SK-N-SH (cell line): Measurements from ENCODE around the gene RMI1. TPM values are rescaled to one million over a fixed set of nuclear protein-coding genes. Genes with fewer than 3 reads are reported as not detected.

Experiments used
- CTCF ChIA-PET: fragments of 300-600, 350-600 bp; formaldehyde crosslinking; extraction: SDS; loops from one replicate; lab custom pipeline; 2021; lab: Yijun Ruan, JAX
- POLR2A ChIA-PET: fragments of 350-600 bp; sonication (Branson Sonifier 250); formaldehyde crosslinking; extraction: SDS; loops from one replicate; lab custom pipeline; 2020; ENCODE audit warnings: antibody characterized with exemption, inconsistent platforms; lab: Yijun Ruan, JAX
- DNase-seq: peaks from one replicate; pipeline ENCODE4 v3.0.0; 2012
- H2AFZ ChIP-seq: fragments of 200-600 bp; sonication (generic); 2 replicates; pipeline ENCODE4 v1.8.1; 2016; ENCODE audit warnings: antibody characterized with exemption, mild to moderate bottlenecking, low read depth
- H3F3A ChIP-seq: fragments of 200-600 bp; sonication (generic); replicated peaks from 2 replicates; pipeline ENCODE3; 2016; ENCODE audit warnings: antibody characterized with exemption, mild to moderate bottlenecking; ENCODE audit not compliant: insufficient read depth
- H3K27ac ChIP-seq, 2 experiments: fragments of 200-500 bp in 1 of 2; fragments of 200-600 bp in 1 of 2; sonication (Bioruptor generic) in 1 of 2; sonication (generic), shearing (Covaris generic) in 1 of 2; 2 replicates each; pipeline versions ENCODE4 v1.5.1 to v1.6.1; 2014 to 2016; ENCODE audit warnings: low read depth in 2 of 2, inconsistent platforms in 1 of 2, low read length in 1 of 2, mild to moderate bottlenecking in 1 of 2, mixed read lengths in 1 of 2
- H3K27me3 ChIP-seq: fragments of 200-600 bp; sonication (generic), shearing (Covaris generic); 2 replicates; pipeline ENCODE4 v1.6.1; 2016; ENCODE audit warnings: mixed run types; ENCODE audit not compliant: insufficient read depth
- H3K36me3 ChIP-seq, 2 experiments: fragments of 200-500 bp in 1 of 2; fragments of 200-600 bp in 1 of 2; sonication (Bioruptor generic) in 1 of 2; sonication (generic) in 1 of 2; replicated peaks in 1 of 2; 2 replicates each; pipeline versions ENCODE3 to v1.5.1; 2014 to 2016; ENCODE audit warnings: low read length in 1 of 2, mild to moderate bottlenecking in 1 of 2; ENCODE audit not compliant: insufficient read depth in 2 of 2, control insufficient read depth in 1 of 2
- H3K4me1 ChIP-seq, 2 experiments: fragments of 200-500 bp in 1 of 2; fragments of 200-600 bp in 1 of 2; sonication (Bioruptor generic) in 1 of 2; sonication (generic), shearing (Covaris generic) in 1 of 2; 2 replicates each; pipeline versions ENCODE4 v1.5.1 to v1.6.1; 2014 to 2016; ENCODE audit warnings: low read depth in 1 of 2, low read length in 1 of 2, mixed run types in 1 of 2; ENCODE audit not compliant: insufficient read depth in 2 of 2, control insufficient read depth in 1 of 2
- H3K4me2 ChIP-seq: fragments of 200-600 bp; sonication (generic), shearing (Covaris generic); 2 replicates; pipeline ENCODE4 v1.6.1; 2017; ENCODE audit warnings: mixed run types
- H3K4me3 ChIP-seq, 2 experiments: fragments of 200-500 bp in 1 of 2; fragments of 200-600 bp in 1 of 2; sonication (Bioruptor generic) in 1 of 2; sonication (generic), shearing (Covaris generic) in 1 of 2; 2 replicates each; pipeline versions ENCODE4 v1.5.1 to v1.8.1; 2014 to 2016; ENCODE audit warnings: low read depth in 2 of 2, inconsistent platforms in 1 of 2, low read length in 1 of 2, mild to moderate bottlenecking in 1 of 2, mixed read lengths in 1 of 2, moderate library complexity in 1 of 2
- H3K79me2 ChIP-seq: fragments of 200-600 bp; sonication (generic); 2 replicates; pipeline ENCODE4 v1.8.1; 2017; ENCODE audit warnings: mild to moderate bottlenecking; ENCODE audit not compliant: insufficient read depth
- H3K9ac ChIP-seq: fragments of 200-600 bp; sonication (generic); 2 replicates; pipeline ENCODE4 v1.6.1; 2017; ENCODE audit warnings: mixed run types
- H3K9me2 ChIP-seq: fragments of 200-600 bp; sonication (generic); 2 replicates; pipeline ENCODE4 v1.6.1; 2017; ENCODE audit warnings: mixed run types
- H3K9me3 ChIP-seq: fragments of 200-600 bp; sonication (generic); 2 replicates; pipeline ENCODE4 v1.6.1; 2017; ENCODE audit warnings: mixed run types, mild to moderate bottlenecking, moderate library complexity
- H4K20me1 ChIP-seq: fragments of 200-600 bp; sonication (generic); 2 replicates; pipeline ENCODE4 v1.6.1; 2017; ENCODE audit warnings: mild to moderate bottlenecking, mixed run types; ENCODE audit not compliant: insufficient read depth
- CHD2 ChIP-seq: fragments of 150-350 bp; IDR thresholded peaks from 2 replicates; pipeline ENCODE4 v1.6.1; 2018; ENCODE audit warnings: low read length; ENCODE audit not compliant: partially characterized antibody
- EZH2phosphoT487 ChIP-seq: fragments of 200-600 bp; sonication (generic); IDR thresholded peaks from 2 replicates; pipeline ENCODE4 v1.6.1; 2017; ENCODE audit warnings: low read depth, mixed run types, mild to moderate bottlenecking, antibody characterized with exemption, moderate library complexity, borderline replicate concordance
- GATA2 ChIP-seq: sonication (generic); formaldehyde crosslinking; IDR thresholded peaks from 2 replicates; pipeline ENCODE4 v1.5.0; 2020; ENCODE audit warnings: mild to moderate bottlenecking, missing genetic modification reagents
- MEF2A ChIP-seq: IDR thresholded peaks from 2 replicates; pipeline ENCODE4 v1.4.0; 2012; ENCODE audit warnings: low read depth, borderline replicate concordance
- POLR2AphosphoS5 ChIP-seq: IDR thresholded peaks from 2 replicates; pipeline ENCODE4 v1.6.1; 2012; ENCODE audit warnings: low read depth, low read length
- SIN3A ChIP-seq: IDR thresholded peaks from 2 replicates; pipeline ENCODE4 v1.6.1; 2012; ENCODE audit warnings: low read depth, mild to moderate bottlenecking, low read length, moderate library complexity, borderline replicate concordance
- SMC3 ChIP-seq: IDR thresholded peaks from 2 replicates; pipeline ENCODE4 v1.6.1; 2012; ENCODE audit warnings: low read depth, low read length, improper control_type of control experiment
- TAF1 ChIP-seq: IDR thresholded peaks from 2 replicates; pipeline ENCODE4 v1.6.1; 2012; ENCODE audit warnings: low read depth, mild to moderate bottlenecking, low read length, moderate library complexity, borderline replicate concordance
- TEAD4 ChIP-seq: IDR thresholded peaks from 2 replicates; pipeline ENCODE4 v1.4.0; 2012; ENCODE audit warnings: mild to moderate bottlenecking, borderline replicate concordance; ENCODE audit not compliant: insufficient read depth
- WGBS: methylation state at CpG from one replicate; pipeline ENCODE4 v1.1.6; 2017; ENCODE audit warnings: low lambda C conversion rate; 5-methylcytosine and 5-hydroxymethylcytosine counted together
- polyA plus RNA-seq, 3 experiments: library from polyadenylated mRNA; depleted of rRNA; stranded (reverse); fragments of >200 nt; gene quantifications; 2 replicates each; pipeline ENCODE4 v1.2.3, GENCODE V29; 2012
- TF ChIP-seq, protein P1 (sequence below): fragments of 200-600 bp; sonication (generic); IDR thresholded peaks from 2 replicates; pipeline ENCODE4 v1.6.1; 2017; ENCODE audit warnings: antibody characterized with exemption, mild to moderate bottlenecking, moderate library complexity
- TF ChIP-seq, protein P2 (sequence below): IDR thresholded peaks from 2 replicates; pipeline ENCODE4 v1.4.0; 2012; ENCODE audit warnings: low read depth, borderline replicate concordance
- TF ChIP-seq, protein P3 (sequence below): IDR thresholded peaks from 2 replicates; pipeline ENCODE4 v1.6.1; 2012; ENCODE audit warnings: mild to moderate bottlenecking, low read depth, low read length, moderate library complexity
- TF ChIP-seq, protein P4 (sequence below): IDR thresholded peaks from 2 replicates; pipeline ENCODE4 v1.4.0; 2012; ENCODE audit warnings: low read depth, borderline replicate concordance
- TF ChIP-seq, protein P5 (sequence below): fragments of 150-350 bp; IDR thresholded peaks from 2 replicates; pipeline ENCODE4 v1.6.1; 2017; ENCODE audit warnings: antibody characterized with exemption, low read length, low read depth, borderline replicate concordance

RMI1 gene
- polyA plus RNA-seq, 1 of the 3 experiments (the other 2 are of a cell fraction): 1.0 TPM

DNA sequence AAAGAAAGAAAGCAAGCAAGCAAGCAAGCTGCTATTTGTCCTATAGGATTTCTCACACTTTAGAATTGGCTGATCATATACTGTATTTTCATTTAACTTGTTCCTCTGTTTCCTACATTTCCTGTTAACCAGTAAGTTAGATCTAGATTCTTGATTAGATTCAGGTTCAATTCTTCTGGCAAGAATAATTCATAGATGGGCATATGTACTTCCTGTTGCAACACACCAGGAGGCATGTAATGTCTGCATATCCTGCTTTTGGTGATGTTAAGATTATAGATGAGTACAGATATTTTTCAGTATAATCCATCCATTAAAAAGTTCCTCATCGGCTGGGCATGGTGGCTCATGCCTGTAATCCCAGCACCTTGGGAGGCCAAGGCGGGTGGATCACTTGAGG lies 48.6 kb upstream of the RMI1 start:
- H3K4me1 ChIP-seq: peaks cover 2 to 32% of the 10 kb centered on the region in 2 experiments; a peak in 2 of 4 replicates
- 61% methylated on average over 2 of the region's 2 CpGs for WGBS
- no peak overlapping the region for H2AFZ ChIP-seq
- DNase-seq: no peak
- no peaks in the 10 kb centered on the region for H3K79me2 ChIP-seq
- H3K4me2 ChIP-seq: no peak overlapping the region
- H4K20me1 ChIP-seq: no peaks in the 10 kb centered on the region
- H3K27me3 ChIP-seq: no peaks in the 10 kb centered on the region
- peaks cover 13% of the 10 kb centered on the region for H3F3A ChIP-seq
- H3K9me2 ChIP-seq: no peaks in the 10 kb centered on the region
- CTCF ChIA-PET: interaction anchor here (1.5 to 6.3 kb wide), 3 partner anchors 11 to 383 kb away, joined by 4 to 69 read pairs (median 11); partner anchors contain the start of gene KIF27
- POLR2A ChIA-PET: no interaction called here
- no peak overlapping the region for H3K27ac ChIP-seq
- no peak overlapping the region for H3K9ac ChIP-seq
- TF ChIP-seq SMC3: no peak
- TF ChIP-seq, protein P1, sequence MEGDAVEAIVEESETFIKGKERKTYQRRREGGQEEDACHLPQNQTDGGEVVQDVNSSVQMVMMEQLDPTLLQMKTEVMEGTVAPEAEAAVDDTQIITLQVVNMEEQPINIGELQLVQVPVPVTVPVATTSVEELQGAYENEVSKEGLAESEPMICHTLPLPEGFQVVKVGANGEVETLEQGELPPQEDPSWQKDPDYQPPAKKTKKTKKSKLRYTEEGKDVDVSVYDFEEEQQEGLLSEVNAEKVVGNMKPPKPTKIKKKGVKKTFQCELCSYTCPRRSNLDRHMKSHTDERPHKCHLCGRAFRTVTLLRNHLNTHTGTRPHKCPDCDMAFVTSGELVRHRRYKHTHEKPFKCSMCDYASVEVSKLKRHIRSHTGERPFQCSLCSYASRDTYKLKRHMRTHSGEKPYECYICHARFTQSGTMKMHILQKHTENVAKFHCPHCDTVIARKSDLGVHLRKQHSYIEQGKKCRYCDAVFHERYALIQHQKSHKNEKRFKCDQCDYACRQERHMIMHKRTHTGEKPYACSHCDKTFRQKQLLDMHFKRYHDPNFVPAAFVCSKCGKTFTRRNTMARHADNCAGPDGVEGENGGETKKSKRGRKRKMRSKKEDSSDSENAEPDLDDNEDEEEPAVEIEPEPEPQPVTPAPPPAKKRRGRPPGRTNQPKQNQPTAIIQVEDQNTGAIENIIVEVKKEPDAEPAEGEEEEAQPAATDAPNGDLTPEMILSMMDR: no peak
- TF ChIP-seq, protein P2, sequence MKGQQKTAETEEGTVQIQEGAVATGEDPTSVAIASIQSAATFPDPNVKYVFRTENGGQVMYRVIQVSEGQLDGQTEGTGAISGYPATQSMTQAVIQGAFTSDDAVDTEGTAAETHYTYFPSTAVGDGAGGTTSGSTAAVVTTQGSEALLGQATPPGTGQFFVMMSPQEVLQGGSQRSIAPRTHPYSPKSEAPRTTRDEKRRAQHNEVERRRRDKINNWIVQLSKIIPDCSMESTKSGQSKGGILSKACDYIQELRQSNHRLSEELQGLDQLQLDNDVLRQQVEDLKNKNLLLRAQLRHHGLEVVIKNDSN: no peak
- TF ChIP-seq, all 33 proteins: peak for 0
- no peak overlapping the region for H3K4me3 ChIP-seq
- no peaks in the 10 kb centered on the region for H3K36me3 ChIP-seq
- no peaks in the 10 kb centered on the region for H3K9me3 ChIP-seq

DNA sequence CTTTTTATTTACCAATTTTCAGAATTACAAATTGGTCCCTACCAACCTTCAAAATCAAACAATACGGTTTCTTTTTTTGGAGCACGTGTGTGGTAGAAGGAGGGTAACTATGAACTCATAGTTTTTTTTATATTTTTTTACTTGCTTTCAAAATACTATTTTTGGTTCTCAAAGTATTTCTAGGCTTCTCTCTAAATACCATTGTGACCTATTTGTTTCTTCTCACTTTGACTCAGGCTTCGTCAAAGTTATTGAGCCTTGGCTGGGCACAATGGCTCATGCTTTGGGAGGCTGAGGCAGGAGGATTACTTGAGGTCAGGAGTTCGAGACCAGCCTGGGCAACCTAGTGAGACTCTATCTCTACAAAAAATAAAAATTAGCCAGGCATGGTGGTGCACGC lies 47.8 kb upstream of the RMI1 start:
- no peak overlapping the region for H3K27ac ChIP-seq
- no peaks in the 10 kb centered on the region for H3K9me3 ChIP-seq
- H3F3A ChIP-seq: peaks cover 13% of the 10 kb centered on the region
- no peaks in the 10 kb centered on the region for H3K36me3 ChIP-seq
- peaks cover 2 to 32% of the 10 kb centered on the region in 2 experiments; a peak in 2 of 4 replicates for H3K4me1 ChIP-seq
- no peak overlapping the region for H3K4me3 ChIP-seq
- H3K4me2 ChIP-seq: no peak overlapping the region
- 89% methylated on average over 5 of the region's 5 CpGs for WGBS
- H3K9ac ChIP-seq: no peak overlapping the region
- no peaks in the 10 kb centered on the region for H3K27me3 ChIP-seq
- DNase-seq: no peak
- H3K79me2 ChIP-seq: no peaks in the 10 kb centered on the region
- POLR2A ChIA-PET: interaction anchor here (0.6 kb wide), 1 partner anchor 23 kb away, joined by 3 read pairs; no protein-coding TSS in a partner anchor
- no peaks in the 10 kb centered on the region for H3K9me2 ChIP-seq
- no peak overlapping the region for H2AFZ ChIP-seq
- H4K20me1 ChIP-seq: no peaks in the 10 kb centered on the region
- CTCF ChIA-PET: interaction anchor here (0.7 to 6.3 kb wide), 6 partner anchors 9 to 382 kb away, joined by 3 to 69 read pairs (median 4); partner anchors contain the start of gene KIF27
- TF ChIP-seq CHD2: no peak
- TF ChIP-seq EZH2phosphoT487: no peak
- no peak for TF ChIP-seq POLR2AphosphoS5
- TF ChIP-seq SIN3A: no peak
- TF ChIP-seq GATA2: no peak
- TF ChIP-seq TEAD4: no peak
- TF ChIP-seq, protein P3, sequence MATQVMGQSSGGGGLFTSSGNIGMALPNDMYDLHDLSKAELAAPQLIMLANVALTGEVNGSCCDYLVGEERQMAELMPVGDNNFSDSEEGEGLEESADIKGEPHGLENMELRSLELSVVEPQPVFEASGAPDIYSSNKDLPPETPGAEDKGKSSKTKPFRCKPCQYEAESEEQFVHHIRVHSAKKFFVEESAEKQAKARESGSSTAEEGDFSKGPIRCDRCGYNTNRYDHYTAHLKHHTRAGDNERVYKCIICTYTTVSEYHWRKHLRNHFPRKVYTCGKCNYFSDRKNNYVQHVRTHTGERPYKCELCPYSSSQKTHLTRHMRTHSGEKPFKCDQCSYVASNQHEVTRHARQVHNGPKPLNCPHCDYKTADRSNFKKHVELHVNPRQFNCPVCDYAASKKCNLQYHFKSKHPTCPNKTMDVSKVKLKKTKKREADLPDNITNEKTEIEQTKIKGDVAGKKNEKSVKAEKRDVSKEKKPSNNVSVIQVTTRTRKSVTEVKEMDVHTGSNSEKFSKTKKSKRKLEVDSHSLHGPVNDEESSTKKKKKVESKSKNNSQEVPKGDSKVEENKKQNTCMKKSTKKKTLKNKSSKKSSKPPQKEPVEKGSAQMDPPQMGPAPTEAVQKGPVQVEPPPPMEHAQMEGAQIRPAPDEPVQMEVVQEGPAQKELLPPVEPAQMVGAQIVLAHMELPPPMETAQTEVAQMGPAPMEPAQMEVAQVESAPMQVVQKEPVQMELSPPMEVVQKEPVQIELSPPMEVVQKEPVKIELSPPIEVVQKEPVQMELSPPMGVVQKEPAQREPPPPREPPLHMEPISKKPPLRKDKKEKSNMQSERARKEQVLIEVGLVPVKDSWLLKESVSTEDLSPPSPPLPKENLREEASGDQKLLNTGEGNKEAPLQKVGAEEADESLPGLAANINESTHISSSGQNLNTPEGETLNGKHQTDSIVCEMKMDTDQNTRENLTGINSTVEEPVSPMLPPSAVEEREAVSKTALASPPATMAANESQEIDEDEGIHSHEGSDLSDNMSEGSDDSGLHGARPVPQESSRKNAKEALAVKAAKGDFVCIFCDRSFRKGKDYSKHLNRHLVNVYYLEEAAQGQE: no peak
- TF ChIP-seq, protein P4, sequence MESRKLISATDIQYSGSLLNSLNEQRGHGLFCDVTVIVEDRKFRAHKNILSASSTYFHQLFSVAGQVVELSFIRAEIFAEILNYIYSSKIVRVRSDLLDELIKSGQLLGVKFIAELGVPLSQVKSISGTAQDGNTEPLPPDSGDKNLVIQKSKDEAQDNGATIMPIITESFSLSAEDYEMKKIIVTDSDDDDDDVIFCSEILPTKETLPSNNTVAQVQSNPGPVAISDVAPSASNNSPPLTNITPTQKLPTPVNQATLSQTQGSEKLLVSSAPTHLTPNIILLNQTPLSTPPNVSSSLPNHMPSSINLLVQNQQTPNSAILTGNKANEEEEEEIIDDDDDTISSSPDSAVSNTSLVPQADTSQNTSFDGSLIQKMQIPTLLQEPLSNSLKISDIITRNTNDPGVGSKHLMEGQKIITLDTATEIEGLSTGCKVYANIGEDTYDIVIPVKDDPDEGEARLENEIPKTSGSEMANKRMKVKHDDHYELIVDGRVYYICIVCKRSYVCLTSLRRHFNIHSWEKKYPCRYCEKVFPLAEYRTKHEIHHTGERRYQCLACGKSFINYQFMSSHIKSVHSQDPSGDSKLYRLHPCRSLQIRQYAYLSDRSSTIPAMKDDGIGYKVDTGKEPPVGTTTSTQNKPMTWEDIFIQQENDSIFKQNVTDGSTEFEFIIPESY: no peak
- no peak for TF ChIP-seq MEF2A
- TF ChIP-seq, protein P5, sequence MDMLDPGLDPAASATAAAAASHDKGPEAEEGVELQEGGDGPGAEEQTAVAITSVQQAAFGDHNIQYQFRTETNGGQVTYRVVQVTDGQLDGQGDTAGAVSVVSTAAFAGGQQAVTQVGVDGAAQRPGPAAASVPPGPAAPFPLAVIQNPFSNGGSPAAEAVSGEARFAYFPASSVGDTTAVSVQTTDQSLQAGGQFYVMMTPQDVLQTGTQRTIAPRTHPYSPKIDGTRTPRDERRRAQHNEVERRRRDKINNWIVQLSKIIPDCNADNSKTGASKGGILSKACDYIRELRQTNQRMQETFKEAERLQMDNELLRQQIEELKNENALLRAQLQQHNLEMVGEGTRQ: no peak
- TF ChIP-seq, protein P2: no peak
- TF ChIP-seq TAF1: no peak
